HG02798 (cell line): ENCODE measurements around the gene SLC39A6.
"Not testable (repeated sequence)": the region's sequence is repeated elsewhere in the genome, so short reads cannot be mapped to it uniquely, and the experiment has no call there.

Source experiments
- ATAC-seq: cut with Tn5 transposase; IDR thresholded peaks from one replicate; pipeline ENCODE4 v1.9.1; 2021; ENCODE audit warnings: mild to moderate bottlenecking; ENCODE audit not compliant: unreplicated experiment, poor library complexity

Gene SLC39A6

GRCh38 chr18:36142751-36143150 lies 13.6 kb upstream of the SLC39A6 start:
- no peak for ATAC-seq

GRCh38 chr18:36141576-36141975 lies 12.4 kb upstream of the SLC39A6 start:
- ATAC-seq: no peak

- no peak for ATAC-seq
Measured at GRCh38 chr18:36139245-36139644, 10.1 kb upstream of the SLC39A6 start.

- ATAC-seq: no peak
Measured at GRCh38 chr18:36135264-36135663, 6.1 kb upstream of the SLC39A6 start.

- no peak for ATAC-seq
Measured at GRCh38 chr18:36132756-36133155, 3.6 kb upstream of the SLC39A6 start.

DNA sequence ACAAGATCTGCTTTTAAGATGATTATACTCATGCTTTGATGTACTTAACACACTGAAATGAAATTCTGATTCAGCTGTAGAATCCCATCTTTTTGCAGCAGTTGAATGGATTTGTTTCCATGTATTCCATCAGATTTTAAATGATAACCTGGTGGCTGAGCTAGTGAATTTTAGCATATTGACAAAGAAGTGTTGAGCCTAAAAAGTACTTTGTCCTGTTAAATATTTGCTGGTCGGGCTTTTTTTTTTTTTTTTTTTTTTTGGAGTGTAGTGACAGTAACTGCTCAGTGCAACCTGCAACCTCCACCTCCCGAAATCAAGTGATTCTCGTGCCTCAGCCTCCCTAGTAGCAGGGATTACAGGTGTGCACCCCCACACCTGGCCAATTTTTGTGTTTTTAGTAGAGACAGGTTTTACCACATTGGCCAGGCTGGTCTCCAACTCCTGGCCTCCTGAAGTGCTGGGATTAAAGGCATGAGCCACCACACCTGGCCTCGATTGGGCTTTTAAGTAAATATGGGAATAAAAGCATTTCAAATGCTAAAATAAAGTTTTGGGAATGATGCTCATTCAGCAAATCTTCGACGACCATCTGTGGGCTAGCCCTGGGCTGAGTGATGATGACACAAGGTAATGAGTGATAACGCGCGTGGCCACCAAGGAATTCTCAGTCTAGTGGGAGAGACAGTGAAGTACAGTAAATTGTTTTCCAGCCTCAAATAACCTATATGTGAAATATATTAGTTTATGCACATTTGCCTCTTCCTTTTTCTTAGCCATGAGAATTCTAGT lies 2.7 kb upstream of the SLC39A6 start:
- no peak for ATAC-seq

DNA sequence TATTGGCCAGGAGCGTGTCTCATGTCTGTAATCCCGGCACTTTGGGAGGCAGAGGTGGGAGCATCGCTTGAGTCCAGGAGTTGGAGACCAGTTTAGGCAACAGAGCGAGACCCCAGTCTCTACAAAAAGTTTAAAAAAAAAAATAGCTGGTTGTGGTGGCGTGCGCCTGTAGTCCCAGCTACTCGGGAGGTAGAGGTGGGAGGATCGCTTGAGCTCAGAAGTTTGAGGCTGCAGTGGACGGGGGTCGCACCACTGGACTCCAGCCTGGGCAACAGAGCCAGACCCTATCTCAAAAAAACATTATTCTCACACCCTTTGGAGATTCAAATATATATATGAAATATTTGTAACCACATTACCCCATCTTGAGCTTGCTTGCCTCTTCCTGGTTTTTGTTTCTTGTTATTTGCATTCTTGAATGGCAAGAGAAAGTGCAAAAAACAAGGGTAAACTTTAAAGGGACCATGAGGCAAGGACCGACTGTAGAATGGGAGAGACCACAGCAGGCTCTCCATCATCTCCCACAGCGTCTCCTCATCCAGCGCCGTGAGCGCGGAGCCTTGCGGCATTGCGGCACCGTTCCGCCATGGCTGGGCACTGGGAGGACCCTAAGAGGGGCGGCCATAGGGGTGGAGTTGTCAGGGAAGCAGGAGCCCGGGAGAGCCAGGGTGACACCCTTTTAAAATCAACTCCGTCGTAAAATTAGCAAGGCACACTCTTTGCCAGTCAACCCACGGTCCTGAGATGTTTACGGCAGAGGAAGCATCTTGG lies 1.9 kb upstream of the SLC39A6 start:
- ATAC-seq: no peak

DNA sequence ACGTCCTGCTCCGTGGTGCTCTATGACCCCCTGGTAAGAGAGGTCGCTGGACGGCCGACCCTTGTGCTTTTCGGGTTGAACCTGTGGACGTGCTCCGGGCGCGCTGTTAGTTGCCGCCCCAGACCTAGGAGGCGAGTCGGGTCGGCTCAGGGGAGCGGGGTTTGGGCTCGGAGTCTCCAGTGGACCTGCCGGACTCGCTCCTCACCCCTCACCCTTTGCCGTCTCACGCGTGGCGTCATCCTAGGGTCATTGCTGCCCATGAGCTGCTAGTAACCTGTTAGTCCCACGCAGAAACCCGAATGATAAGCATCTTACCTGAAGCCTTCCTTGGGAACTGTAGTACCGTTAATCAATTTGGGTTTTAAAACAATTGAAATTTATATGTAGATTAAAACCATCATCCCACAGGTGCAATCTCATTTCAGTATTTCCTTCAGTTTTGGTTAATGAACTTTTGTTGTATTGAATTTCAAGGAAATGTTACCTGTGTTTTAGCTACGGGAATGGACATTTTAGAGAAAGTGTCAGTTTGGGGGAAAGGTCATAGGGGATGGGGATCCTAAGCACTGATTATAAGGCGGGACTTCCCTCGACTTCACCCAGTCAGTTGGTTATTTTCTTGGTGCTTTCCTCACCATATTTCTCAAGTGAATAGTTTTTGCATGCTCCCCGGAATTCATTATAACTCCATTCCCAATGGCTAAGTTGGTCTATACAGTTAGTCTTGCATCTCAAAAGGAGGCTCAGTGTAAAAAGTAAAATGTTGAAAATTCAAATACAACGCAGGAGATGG lies 1.1 kb upstream of the SLC39A6 start:
- peak; percentile 18 for ATAC-seq

DNA sequence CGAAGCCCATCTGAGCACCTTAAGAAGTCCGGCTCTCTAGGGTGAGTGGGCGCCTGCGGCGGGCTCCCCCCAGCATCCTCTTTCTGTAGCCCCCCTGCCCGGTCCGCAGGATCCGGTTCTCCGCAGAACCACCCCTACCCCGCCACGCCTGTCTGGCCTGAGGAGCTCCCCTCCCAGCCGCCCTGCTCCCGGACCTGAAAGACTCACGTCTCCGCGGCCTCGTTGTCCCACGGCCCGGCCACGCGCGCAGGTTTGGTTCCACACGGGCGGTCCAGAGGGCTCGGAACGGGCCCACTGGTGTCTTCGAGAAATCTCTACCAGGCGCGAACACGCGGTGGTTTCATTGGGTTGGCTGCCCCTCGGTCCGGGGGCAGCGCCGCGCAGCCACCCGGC lies 237 bp downstream of the SLC39A6 start:
- ATAC-seq: no peak

DNA sequence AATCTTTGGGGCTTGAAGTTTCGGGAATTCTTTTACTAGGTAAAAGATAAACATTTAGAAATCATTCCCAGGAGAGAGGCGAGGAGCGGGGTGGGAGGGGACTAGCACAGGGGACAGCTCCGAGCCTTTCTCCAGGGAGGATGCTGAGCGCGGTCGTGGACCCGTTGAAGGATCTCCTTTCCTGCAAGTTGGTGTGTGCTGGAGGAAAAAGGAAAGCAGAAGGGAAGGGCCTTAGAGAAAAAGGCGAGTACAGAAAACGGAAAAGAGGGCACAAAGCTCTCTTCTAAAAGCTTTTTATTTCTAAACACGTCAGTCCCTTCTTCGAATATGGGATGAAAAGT lies 640 bp downstream of the SLC39A6 start:
- ATAC-seq: no peak

- ATAC-seq: no peak
Measured at GRCh38 chr18:36127836-36128529, 1.2 kb downstream of the SLC39A6 start.

GRCh38 chr18:36126668-36127067 lies 2.5 kb downstream of the SLC39A6 start:
- no peak for ATAC-seq

GRCh38 chr18:36124841-36125240 lies 4.3 kb downstream of the SLC39A6 start:
- no peak for ATAC-seq

- ATAC-seq: no peak
Measured at GRCh38 chr18:36120297-36120696, 8.8 kb downstream of the SLC39A6 start.

DNA sequence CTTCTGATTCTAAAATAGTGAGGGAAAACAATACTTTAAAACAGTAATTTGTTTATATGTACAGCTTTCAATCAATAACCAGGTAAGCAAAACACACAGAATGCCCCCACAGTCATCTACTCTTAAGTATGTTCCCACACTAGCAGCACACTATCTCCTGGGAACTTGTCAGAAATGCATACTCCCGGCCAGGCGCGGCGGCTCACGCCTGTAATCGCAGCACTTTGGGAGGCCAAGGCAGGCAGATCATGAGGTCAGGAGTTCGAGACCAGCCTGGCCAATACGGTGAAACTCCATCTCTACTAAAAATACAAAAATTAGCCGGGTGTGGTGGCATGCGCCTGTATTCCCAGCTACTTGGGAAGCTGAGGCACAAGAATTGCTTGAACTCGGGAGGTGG lies 12.4 kb downstream of the SLC39A6 start:
- ATAC-seq: not testable (repeated sequence)

GRCh38 chr18:36114738-36115137 lies 14.4 kb downstream of the SLC39A6 start:
- ATAC-seq: no peak

DNA sequence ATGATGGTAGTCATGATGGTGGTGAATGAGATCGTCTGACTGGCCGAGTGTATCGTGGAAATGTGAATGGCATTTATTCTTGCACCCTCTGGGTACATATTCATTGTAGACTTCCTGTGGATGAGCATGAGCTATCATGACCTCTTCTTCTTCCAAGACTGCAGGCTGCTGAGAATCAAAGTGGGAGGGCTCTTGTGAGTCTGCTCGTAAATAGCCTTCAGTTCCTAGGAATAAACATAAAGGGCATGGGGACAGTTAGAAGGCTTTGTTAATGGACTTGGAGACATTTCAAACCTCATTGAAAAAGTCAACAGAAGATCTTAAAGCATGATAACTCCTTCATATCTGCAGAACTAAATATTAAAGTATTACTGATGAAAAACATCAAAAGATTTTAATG lies 14.9 kb downstream of the SLC39A6 start:
- ATAC-seq: no peak

GRCh38 chr18:36112302-36112701 lies 16.8 kb downstream of the SLC39A6 start:
- ATAC-seq: no peak

GRCh38 chr18:36109737-36110136 lies 19.4 kb downstream of the SLC39A6 start:
- ATAC-seq: no peak

- ATAC-seq: no peak
Measured at GRCh38 chr18:36108601-36109000, 20.5 kb downstream of the SLC39A6 start.
